ENCODE results near the gene AAK1. TPM values are rescaled to one million over a fixed set of nuclear protein-coding genes. Genes with fewer than 3 reads are reported as not detected.
A peak's percentile ranks its signal among the peaks of the same experiment; 100 is the strongest.

The AAK1 gene
- total and polyA plus RNA-seq, 7 donors, result 7.8 to 95.2 (median 52.5) TPM

- no peak for DNase-seq
- Histone ChIP-seq H3K4me3 (no peak overlapping the region), H3K4me1 (peaks cover 7% of the 10 kb centered on the region), H3K36me3 (ENCODE audit: insufficient read depth in 1 of 2, low read depth in 1 of 2) (peaks cover 0 to 43% of the 10 kb centered on the region in 2 donors), H3K9me3 (no peaks in the 10 kb centered on the region), H3K27ac (no peak overlapping the region), H3K27me3 (ENCODE audit: insufficient read depth in 3 of 3, low read length in 2 of 3) (no peaks in the 10 kb centered on the region)
- no peak for ATAC-seq
- intact Hi-C loops (cut with DNase I), result no loop called here
- WGBS, 3 donors, result 75 to 76% (median 76%) methylated on average over 1 of the region's 1 CpG
- TF ChIP-seq, protein P1, sequence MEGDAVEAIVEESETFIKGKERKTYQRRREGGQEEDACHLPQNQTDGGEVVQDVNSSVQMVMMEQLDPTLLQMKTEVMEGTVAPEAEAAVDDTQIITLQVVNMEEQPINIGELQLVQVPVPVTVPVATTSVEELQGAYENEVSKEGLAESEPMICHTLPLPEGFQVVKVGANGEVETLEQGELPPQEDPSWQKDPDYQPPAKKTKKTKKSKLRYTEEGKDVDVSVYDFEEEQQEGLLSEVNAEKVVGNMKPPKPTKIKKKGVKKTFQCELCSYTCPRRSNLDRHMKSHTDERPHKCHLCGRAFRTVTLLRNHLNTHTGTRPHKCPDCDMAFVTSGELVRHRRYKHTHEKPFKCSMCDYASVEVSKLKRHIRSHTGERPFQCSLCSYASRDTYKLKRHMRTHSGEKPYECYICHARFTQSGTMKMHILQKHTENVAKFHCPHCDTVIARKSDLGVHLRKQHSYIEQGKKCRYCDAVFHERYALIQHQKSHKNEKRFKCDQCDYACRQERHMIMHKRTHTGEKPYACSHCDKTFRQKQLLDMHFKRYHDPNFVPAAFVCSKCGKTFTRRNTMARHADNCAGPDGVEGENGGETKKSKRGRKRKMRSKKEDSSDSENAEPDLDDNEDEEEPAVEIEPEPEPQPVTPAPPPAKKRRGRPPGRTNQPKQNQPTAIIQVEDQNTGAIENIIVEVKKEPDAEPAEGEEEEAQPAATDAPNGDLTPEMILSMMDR (IDR thresholded peaks at IDR 0.05), result no peak
These were observed 98.6 kb downstream of the AAK1 start for GRCh38 chr2:69544951-69545350.

GRCh38 chr2:69539549-69539908 lies 104.0 kb downstream of the AAK1 start:
- no peak overlapping the region for H3K4me3 ChIP-seq
- TF ChIP-seq, protein P1 (IDR thresholded peaks at IDR 0.05), result no peak
- DNase-seq (no peak), ATAC-seq (peak in 3 of 4 donors; percentile 20 to 29 (median 28))
- peaks cover 0 to 66% of the 10 kb centered on the region in 2 donors for H3K36me3 ChIP-seq (ENCODE audit: insufficient read depth in 1 of 2, low read depth in 1 of 2)
- intact Hi-C loops (cut with DNase I), result no loop called here
- H3K4me1 ChIP-seq, result no peaks in the 10 kb centered on the region
- H3K9me3 ChIP-seq, result no peaks in the 10 kb centered on the region
- H3K27ac ChIP-seq, result no peak overlapping the region
- H3K27me3 ChIP-seq (ENCODE audit: insufficient read depth in 3 of 3, low read length in 2 of 3), result no peaks in the 10 kb centered on the region

DNA sequence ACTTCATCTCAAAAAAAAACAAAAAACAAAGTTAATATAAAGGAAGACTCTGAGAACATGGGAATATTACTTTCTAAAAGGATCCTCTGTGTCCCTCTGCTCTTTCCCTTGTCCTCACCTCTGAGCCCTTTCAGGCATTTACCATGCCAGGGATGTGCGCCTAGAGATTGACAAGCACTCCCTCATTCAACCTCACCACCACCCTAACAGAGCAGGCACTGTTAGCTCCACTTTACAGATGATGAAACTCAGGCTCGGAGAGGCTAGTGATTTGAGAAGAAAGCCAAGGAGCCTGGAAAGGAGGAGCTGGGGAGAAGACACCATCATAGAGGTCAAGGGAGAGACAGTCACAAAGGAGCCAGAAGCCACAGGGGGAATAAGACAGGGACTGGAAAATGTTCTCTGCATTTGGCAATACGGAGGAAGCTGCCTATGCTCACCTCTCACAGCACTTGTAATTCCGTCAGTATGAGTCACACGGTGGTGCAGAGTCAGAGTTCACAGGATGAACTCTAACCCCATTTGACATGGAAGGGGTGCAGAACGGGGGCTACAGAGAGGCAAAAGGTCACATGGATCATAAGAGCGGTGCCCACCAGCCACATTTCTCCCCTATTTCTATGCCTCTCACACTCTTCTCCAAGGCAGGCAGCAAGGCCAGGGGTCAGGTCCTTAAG lies 104.5 kb downstream of the AAK1 start:
- peaks cover 3% of the 10 kb centered on the region for H3K9me3 ChIP-seq
- peak in 3 of 4 donors; percentile 58 to 61 (median 59) for ATAC-seq
- no peaks in the 10 kb centered on the region for H3K4me1 ChIP-seq
- DNase-seq, result no peak
- WGBS, 3 donors, result 80 to 87% (median 85%) methylated on average over 7 of the region's 7 CpGs
- no peak overlapping the region for H3K27ac ChIP-seq
- peaks cover 0 to 66% of the 10 kb centered on the region in 2 donors for H3K36me3 ChIP-seq (ENCODE audit: insufficient read depth in 1 of 2, low read depth in 1 of 2)
- no peaks in the 10 kb centered on the region for H3K27me3 ChIP-seq (ENCODE audit: insufficient read depth in 3 of 3, low read length in 2 of 3)
- TF ChIP-seq, protein P1 (IDR thresholded peaks at IDR 0.05), result no peak
- intact Hi-C loops (cut with DNase I), result no loop called here
- no peak overlapping the region for H3K4me3 ChIP-seq

GRCh38 chr2:69538249-69538648 lies 105.3 kb downstream of the AAK1 start:
- intact Hi-C loops (cut with DNase I), result no loop called here
- peaks cover 8% of the 10 kb centered on the region for H3K9me3 ChIP-seq
- H3K36me3 ChIP-seq (ENCODE audit: insufficient read depth in 1 of 2, low read depth in 1 of 2), result peaks cover 0 to 66% of the 10 kb centered on the region in 2 donors
- TF ChIP-seq, protein P1 (IDR thresholded peaks at IDR 0.05), result no peak
- no peaks in the 10 kb centered on the region for H3K27me3 ChIP-seq (ENCODE audit: insufficient read depth in 3 of 3, low read length in 2 of 3)
- H3K4me3 ChIP-seq, result no peak overlapping the region
- 93 to 97% (median 95%) methylated on average over 4 of the region's 4 CpGs for WGBS, 3 donors
- H3K4me1 ChIP-seq, result no peaks in the 10 kb centered on the region
- DNase-seq (no peak), ATAC-seq (no peak)
- no peak overlapping the region for H3K27ac ChIP-seq

GRCh38 chr2:69535817-69536241 lies 107.7 kb downstream of the AAK1 start:
- ATAC-seq, result peak in 2 of 4 donors; percentile 20 to 34
- DNase-seq, result no peak
- Histone ChIP-seq H3K36me3 (ENCODE audit: insufficient read depth in 1 of 2, low read depth in 1 of 2) (peaks cover 8 to 62% of the 10 kb centered on the region in 2 donors), H3K4me1 (no peaks in the 10 kb centered on the region), H3K9me3 (peaks cover 8% of the 10 kb centered on the region), H3K27ac (no peak overlapping the region), H3K4me3 (no peak overlapping the region), H3K27me3 (ENCODE audit: insufficient read depth in 3 of 3, low read length in 2 of 3) (no peaks in the 10 kb centered on the region)
- TF ChIP-seq, protein P1 (IDR thresholded peaks at IDR 0.05), result no peak
- intact Hi-C loops (cut with DNase I), result no loop called here
- 80% methylated on average over 5 of the region's 5 CpGs for WGBS, 3 donors

Data from psoas muscle (tissue), 8 donors.